HUDEP-2 (cell line): ENCODE measurements around the gene CDK3.
"Not testable (repeated sequence)": the region's sequence is repeated elsewhere in the genome, so short reads cannot be mapped to it uniquely, and the experiment has no call there.

Experiments
- DNase-seq, 76 experiments: peaks; one replicate each; lab custom pipeline; 2025; ENCODE audit not compliant: unreplicated experiment in 76 of 76; lab: John Stamatoyannopoulos, UW

Gene CDK3

GRCh38 chr17:76036497-76037261 is 36.0 kb downstream of the CDK3 start:
- DNase-seq, result no peak

DNA sequence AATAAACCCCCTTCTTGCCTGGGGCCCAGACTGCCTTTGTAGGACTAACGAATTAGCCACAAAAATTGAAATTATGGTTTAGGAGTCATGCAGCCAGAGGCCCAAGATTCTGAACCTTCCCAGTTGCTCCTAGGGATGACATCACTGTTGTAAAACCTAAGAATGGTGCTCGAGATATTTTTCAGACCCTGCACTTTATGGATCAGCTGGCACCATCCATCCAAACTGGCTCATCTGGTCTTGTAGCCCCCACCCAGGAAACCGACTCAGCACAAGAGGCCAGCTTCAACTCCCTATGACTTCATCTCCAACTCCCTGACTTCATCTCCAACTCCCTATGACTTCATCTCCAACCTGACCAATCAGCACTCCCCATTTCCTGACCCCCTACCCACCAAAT is 37.4 kb downstream of the CDK3 start:
- DNase-seq, result no peak

GRCh38 chr17:76039121-76039520 is 38.5 kb downstream of the CDK3 start:
- no peak for DNase-seq

DNA sequence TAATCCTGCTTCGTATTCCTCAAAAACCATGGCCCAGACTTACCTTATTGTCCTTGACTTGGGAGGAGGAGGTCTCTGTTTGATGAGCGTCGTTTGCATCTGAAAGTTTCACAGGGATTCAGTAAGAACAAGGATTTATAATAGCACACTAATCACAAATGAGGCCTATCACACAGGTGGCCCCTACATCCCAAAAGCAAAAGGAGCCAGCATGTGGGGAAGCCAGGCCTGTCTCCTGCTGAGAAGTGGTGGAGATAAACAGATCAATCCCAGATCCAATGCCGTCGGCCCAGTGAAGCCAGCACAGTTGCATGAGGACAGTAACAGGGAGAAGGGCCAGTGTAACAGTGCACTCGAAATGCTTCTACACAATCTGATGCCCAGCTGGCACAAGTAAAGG is 39.7 kb downstream of the CDK3 start:
- DNase-seq, result no peak

- DNase-seq, result not testable (repeated sequence)
These were observed 42.2 kb downstream of the CDK3 start for GRCh38 chr17:76042868-76043267.

DNA sequence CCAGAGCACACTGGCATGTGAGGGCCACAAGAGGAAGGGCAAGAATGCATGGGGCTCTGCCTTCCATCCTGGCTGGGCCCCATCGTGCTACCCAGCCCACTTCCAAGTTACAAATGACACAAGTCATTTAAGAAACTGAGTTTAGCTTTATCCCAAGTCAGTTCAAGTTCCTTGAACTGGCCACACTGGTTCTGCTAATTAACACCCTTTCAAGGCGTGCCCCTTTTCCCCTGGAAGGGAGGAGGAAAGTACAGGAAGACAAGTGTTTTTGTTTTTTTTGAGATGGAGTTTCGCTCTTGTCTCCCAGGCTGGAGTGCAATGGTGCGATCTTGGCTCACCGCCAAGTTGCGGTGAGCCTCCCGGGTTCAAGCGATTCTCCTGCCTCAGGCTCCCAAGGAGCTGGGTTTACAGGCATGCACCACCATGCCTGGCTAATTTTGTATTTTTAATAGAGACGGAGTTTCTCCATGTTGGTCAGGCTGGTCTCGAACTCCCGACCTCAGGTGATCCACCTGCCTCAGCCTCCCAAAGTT is 43.9 kb downstream of the CDK3 start:
- DNase-seq, result not testable (repeated sequence)

DNA sequence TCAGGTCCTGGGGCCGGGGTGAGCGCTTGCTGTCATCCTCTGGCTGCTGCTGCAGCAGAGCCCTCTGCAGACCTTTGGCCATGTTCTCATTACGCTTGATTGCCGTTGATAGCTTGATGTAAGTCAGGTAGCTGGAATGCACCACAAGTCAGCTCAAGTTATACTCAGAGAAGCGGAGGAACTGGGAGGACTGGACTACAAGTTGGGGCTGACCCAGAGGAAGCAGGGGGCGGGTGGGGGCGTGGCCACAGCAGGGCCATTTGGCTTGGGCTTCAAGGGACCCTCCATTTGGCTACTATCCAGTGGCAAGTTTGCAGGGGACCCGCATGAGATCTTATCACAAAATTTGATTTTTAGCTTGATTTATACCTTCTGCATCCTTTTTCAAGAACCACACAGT is 45.4 kb downstream of the CDK3 start:
- no peak for DNase-seq

DNA sequence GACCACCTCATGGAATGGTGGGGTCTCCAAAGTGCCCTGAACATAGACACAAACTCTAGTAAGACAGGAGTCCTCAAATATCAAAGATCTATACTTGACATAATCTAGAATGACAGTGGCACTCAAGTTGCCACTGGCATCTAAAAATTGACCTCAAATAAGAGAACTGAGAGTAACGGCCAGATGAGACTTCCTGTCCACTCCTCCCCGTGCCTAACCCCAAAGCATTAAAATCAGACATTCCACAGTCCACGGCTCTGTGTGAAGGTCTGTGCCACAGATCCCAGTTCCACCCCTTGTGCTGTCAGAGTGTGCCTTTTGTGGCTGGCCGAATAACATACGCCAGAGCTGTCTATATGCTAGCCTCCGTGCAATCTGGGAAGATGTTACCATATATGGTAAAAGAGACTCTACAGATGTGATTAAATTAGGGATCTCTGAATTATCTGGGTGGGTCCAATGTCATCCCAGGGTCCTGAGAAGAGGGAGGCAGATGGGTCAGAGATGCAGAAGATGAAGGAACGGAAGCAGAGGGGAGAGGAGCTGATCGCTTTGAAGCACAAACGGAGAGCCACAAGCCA is 47.5 kb downstream of the CDK3 start:
- DNase-seq, result no peak

- DNase-seq, result no peak
These were observed 48.1 kb downstream of the CDK3 start for GRCh38 chr17:76048711-76049110.

- no peak for DNase-seq
These were observed 48.6 kb downstream of the CDK3 start for GRCh38 chr17:76049239-76049638.

- DNase-seq, result no peak
These were observed 49.3 kb downstream of the CDK3 start for GRCh38 chr17:76049836-76050537.

DNA sequence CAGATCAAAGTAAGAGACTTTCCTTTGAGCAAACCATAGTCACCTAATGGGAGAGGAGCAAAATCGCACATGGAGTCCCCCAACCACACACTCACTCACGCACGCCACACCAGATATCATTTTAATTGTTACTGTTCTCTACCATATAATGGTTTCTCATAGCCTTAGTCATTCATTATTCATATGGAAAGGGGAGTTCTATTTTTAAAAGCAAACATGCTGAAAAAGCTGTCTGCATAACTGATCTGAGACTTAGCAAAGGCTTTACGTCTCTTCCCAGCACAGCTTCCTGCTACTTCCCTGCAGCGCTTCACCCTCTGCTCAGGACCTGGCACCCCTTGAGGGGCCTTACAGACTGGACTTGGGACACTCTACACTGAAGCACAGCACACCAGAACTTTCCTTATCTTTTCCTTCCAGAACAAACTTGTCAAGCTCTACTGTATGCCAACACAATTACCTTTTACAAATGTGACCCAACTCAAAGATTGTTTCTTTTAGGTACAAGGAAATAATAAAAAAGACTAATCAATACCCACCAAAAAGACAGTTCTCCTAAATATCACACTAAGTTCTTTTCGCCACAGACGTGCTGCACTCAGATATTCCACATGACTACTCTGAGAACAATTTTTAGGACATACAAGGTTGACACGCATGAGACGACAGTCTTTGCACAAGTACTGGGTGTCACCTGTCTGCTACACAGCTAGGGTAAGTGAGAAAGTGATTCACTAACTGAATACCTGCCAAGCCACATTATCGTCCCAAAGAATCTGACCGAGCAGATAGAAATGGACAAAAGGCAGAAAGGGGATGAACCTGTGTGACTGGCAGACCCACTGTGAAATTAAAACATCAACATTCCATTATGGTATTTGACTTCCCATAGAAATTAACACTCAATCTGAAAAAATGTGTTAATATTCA is 50.1 kb downstream of the CDK3 start:
- no peak for DNase-seq

- no peak for DNase-seq
These were observed 50.9 kb downstream of the CDK3 start for GRCh38 chr17:76051561-76051960.

GRCh38 chr17:76053246-76054111 is 52.8 kb downstream of the CDK3 start:
- peak in 9 of 76 experiments; percentile 8 to 35 (median 15) for DNase-seq

DNA sequence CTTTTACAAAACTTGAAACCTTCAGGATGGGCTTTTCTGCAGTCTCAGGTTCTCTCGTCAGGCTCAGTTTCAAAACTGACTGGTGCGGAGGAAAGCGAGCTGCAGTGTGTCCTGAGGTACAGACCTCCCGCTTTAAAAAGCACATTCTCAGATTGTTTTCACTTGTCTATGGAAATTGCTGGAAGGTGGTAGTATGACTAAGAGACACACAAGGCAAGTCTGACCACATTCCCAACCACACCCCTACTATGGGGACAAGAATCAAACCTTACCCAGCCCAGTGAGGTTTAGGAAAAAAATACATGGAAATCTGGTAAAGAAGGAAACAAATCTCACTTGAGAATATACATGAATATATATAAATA is 53.4 kb downstream of the CDK3 start:
- no peak for DNase-seq
